ENCODE data around the gene CACNB3. TPM values are rescaled to one million over a fixed set of nuclear protein-coding genes. Genes with fewer than 3 reads are reported as not detected.

Gene CACNB3
- total and polyA plus RNA-seq, 2 donors (not counting 1 experiment from before 2014, with no cell fraction given): 28.4 to 46.2 TPM

GRCh38 chr12:48816143-48816854, 2.0 kb upstream of the CACNB3 start:
- Histone ChIP-seq H3K4me1 (ENCODE audit: control insufficient read depth, extremely low read depth, insufficient read depth, low read length) (peaks cover 23% of the 10 kb centered on the region), H3K9me3 (ENCODE audit: control insufficient read depth, insufficient read depth, low read depth, low read length) (no peaks in the 10 kb centered on the region), H3K9ac (ENCODE audit: insufficient read depth, low read length) (no peak overlapping the region), H3K27me3 (ENCODE audit: control insufficient read depth, insufficient read depth, low read length) (no peaks in the 10 kb centered on the region), H2AFZ (ENCODE audit: low read length) (no peak overlapping the region), H3K79me2 (ENCODE audit: control insufficient read depth, insufficient read depth, low read length) (peaks cover 13% of the 10 kb centered on the region), H4K20me1 (ENCODE audit: control insufficient read depth, extremely low read depth, insufficient read depth, low read length) (no peaks in the 10 kb centered on the region), H3K27ac (ENCODE audit: insufficient read depth, low read length) (no peak overlapping the region), H3K4me3 (replicated peaks in 1 of 4; ENCODE audit: control extremely low read depth in 1 of 4, insufficient read depth in 1 of 4, low read depth in 3 of 4, low read length in 4 of 4) (peak overlapping the region; percentile 72 to 98 (median 85)), H3K36me3 (ENCODE audit: control insufficient read depth, insufficient read depth, low read length) (no peaks in the 10 kb centered on the region), H3K4me2 (ENCODE audit: extremely low read depth, insufficient read depth, low read length) (peak overlapping the region; percentile 87)
- TF ChIP-seq EZH2 (IDR thresholded peaks at IDR 0.05; ENCODE audit: low read length, missing control alignments): no peak
- TF ChIP-seq, protein P1, sequence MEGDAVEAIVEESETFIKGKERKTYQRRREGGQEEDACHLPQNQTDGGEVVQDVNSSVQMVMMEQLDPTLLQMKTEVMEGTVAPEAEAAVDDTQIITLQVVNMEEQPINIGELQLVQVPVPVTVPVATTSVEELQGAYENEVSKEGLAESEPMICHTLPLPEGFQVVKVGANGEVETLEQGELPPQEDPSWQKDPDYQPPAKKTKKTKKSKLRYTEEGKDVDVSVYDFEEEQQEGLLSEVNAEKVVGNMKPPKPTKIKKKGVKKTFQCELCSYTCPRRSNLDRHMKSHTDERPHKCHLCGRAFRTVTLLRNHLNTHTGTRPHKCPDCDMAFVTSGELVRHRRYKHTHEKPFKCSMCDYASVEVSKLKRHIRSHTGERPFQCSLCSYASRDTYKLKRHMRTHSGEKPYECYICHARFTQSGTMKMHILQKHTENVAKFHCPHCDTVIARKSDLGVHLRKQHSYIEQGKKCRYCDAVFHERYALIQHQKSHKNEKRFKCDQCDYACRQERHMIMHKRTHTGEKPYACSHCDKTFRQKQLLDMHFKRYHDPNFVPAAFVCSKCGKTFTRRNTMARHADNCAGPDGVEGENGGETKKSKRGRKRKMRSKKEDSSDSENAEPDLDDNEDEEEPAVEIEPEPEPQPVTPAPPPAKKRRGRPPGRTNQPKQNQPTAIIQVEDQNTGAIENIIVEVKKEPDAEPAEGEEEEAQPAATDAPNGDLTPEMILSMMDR (conservative IDR thresholded peaks at IDR 0.05 in 1 of 2, IDR thresholded peaks at IDR 0.05 in 1 of 2; ENCODE audit: low read depth in 1 of 2, low read length in 2 of 2): no peak
- no peak for DNase-seq (ENCODE audit: low read depth in 2 of 2)

DNA sequence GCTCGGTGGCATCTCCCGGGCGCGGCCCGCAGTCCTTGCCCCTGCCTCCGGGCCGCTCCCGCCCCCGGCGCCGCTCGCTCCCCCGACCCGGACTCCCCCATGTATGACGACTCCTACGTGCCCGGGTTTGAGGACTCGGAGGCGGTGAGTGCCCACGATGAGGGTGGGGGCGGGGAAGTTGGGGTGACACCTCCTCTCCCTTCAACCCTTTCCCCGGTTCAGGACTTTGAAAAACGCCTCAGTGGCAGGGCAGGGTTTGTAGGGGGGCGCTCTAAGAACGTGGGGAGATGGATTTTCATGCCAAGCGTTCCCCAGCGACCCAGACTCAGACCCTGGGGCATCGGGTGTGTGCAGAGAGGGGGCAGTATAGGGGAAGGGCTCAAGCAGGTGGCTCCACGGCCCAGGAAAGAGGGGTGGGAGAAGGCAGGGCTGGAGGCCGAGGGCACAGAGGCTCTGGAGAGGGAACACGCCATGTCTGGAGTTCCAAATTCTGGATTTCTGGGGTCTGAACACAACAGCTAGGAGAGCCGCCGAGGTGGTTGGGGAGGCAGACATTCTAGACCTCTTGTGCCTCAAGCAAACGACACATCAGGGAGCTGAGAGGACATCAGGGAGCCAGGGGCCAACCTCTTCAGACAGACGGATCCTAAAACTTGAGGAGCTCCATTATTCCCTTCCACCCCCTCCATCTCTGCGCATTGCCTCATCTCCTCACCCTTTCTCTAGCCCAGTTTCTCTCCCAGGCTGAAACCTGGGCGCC, 715 bp downstream of the CACNB3 start:
- no peaks in the 10 kb centered on the region for H3K27me3 ChIP-seq (ENCODE audit: control insufficient read depth, insufficient read depth, low read length)
- no peak for DNase-seq (ENCODE audit: low read depth in 2 of 2)
- H3K4me2 ChIP-seq (ENCODE audit: extremely low read depth, insufficient read depth, low read length): peak overlapping the region; percentile 66
- peaks cover 1% of the 10 kb centered on the region for H3K36me3 ChIP-seq (ENCODE audit: control insufficient read depth, insufficient read depth, low read length)
- H3K4me1 ChIP-seq (ENCODE audit: control insufficient read depth, extremely low read depth, insufficient read depth, low read length): peaks cover 8% of the 10 kb centered on the region
- peak overlapping the region; percentile 35 to 72 (median 56) for H3K4me3 ChIP-seq (replicated peaks in 1 of 4; ENCODE audit: control extremely low read depth in 1 of 4, insufficient read depth in 1 of 4, low read depth in 3 of 4, low read length in 4 of 4)
- TF ChIP-seq EZH2 (IDR thresholded peaks at IDR 0.05; ENCODE audit: low read length, missing control alignments): no peak
- TF ChIP-seq, protein P1 (conservative IDR thresholded peaks at IDR 0.05 in 1 of 2, IDR thresholded peaks at IDR 0.05 in 1 of 2; ENCODE audit: low read depth in 1 of 2, low read length in 2 of 2): peak in 1 of 2 donors; percentile 23
- no peak overlapping the region for H2AFZ ChIP-seq (ENCODE audit: low read length)
- peak overlapping the region; percentile 39 for H3K9ac ChIP-seq (ENCODE audit: insufficient read depth, low read length)
- no peaks in the 10 kb centered on the region for H3K9me3 ChIP-seq (ENCODE audit: control insufficient read depth, insufficient read depth, low read depth, low read length)
- no peaks in the 10 kb centered on the region for H4K20me1 ChIP-seq (ENCODE audit: control insufficient read depth, extremely low read depth, insufficient read depth, low read length)
- no peak overlapping the region for H3K27ac ChIP-seq (ENCODE audit: insufficient read depth, low read length)
- peaks cover 13% of the 10 kb centered on the region for H3K79me2 ChIP-seq (ENCODE audit: control insufficient read depth, insufficient read depth, low read length)

GRCh38 chr12:48819986-48820725, 1.9 kb downstream of the CACNB3 start:
- Histone ChIP-seq H3K9ac (ENCODE audit: insufficient read depth, low read length) (no peak overlapping the region), H4K20me1 (ENCODE audit: control insufficient read depth, extremely low read depth, insufficient read depth, low read length) (no peaks in the 10 kb centered on the region), H3K27me3 (ENCODE audit: control insufficient read depth, insufficient read depth, low read length) (no peaks in the 10 kb centered on the region), H2AFZ (ENCODE audit: low read length) (no peak overlapping the region), H3K79me2 (ENCODE audit: control insufficient read depth, insufficient read depth, low read length) (peaks cover 13% of the 10 kb centered on the region), H3K4me3 (replicated peaks in 1 of 4; ENCODE audit: control extremely low read depth in 1 of 4, insufficient read depth in 1 of 4, low read depth in 3 of 4, low read length in 4 of 4) (no peak overlapping the region), H3K36me3 (ENCODE audit: control insufficient read depth, insufficient read depth, low read length) (peaks cover 1% of the 10 kb centered on the region), H3K4me1 (ENCODE audit: control insufficient read depth, extremely low read depth, insufficient read depth, low read length) (peaks cover 8% of the 10 kb centered on the region), H3K9me3 (ENCODE audit: control insufficient read depth, insufficient read depth, low read depth, low read length) (no peaks in the 10 kb centered on the region), H3K27ac (ENCODE audit: insufficient read depth, low read length) (no peak overlapping the region), H3K4me2 (ENCODE audit: extremely low read depth, insufficient read depth, low read length) (no peak overlapping the region)
- no peak for DNase-seq (ENCODE audit: low read depth in 2 of 2)
- TF ChIP-seq, protein P1 (conservative IDR thresholded peaks at IDR 0.05 in 1 of 2, IDR thresholded peaks at IDR 0.05 in 1 of 2; ENCODE audit: low read depth in 1 of 2, low read length in 2 of 2): no peak
- no peak for TF ChIP-seq EZH2 (IDR thresholded peaks at IDR 0.05; ENCODE audit: low read length, missing control alignments)

Measured in fibroblast of lung (primary cell).